Activated CD4-positive, CD25-positive, alpha-beta regulatory T cell treated with anti-CD3 and anti-CD28 coated beads, Interleukin-2, amount 50 U/mL, for 24 hours (primary cell): ENCODE results near the gene SEC14L2.

Experiments
- ATAC-seq, 2 donors: fragments of 150-1000 bp; cut with Tn5 transposase; one replicate each; pipeline ENCODE4 v1.10.0; 2021; ENCODE audit warnings: mild to moderate bottlenecking in 1 of 2, moderate library complexity in 1 of 2

SEC14L2 gene

GRCh38 chr22:30396871-30397655 lies at the start of gene SEC14L2:
SEC14L2 (plus strand) TSS chr22:30397018; CDS start chr22:30397117, 99 bp downstream.
- peak; percentile 75 to 81 for ATAC-seq

- ATAC-seq, result peak; percentile 93 to 95
Observed at GRCh38 chr22:30347255-30347892, 49.4 kb upstream of the SEC14L2 start.

GRCh38 chr22:30348404-30348803 lies 48.4 kb upstream of the SEC14L2 start:
- ATAC-seq, result peak in 1 of 2 donors; percentile 24

GRCh38 chr22:30348809-30349208 lies 48.0 kb upstream of the SEC14L2 start:
- no peak for ATAC-seq

GRCh38 chr22:30351226-30351625 lies 45.6 kb upstream of the SEC14L2 start:
- no peak for ATAC-seq

- no peak for ATAC-seq
Observed at GRCh38 chr22:30354644-30355043, 42.2 kb upstream of the SEC14L2 start.

- peak; percentile 96 for ATAC-seq
Observed at GRCh38 chr22:30356449-30357235, 40.2 kb upstream of the SEC14L2 start, which contains the start of the genes CCDC157 and SF3A1. CCDC157 (plus strand) TSS chr22:30357007; CDS start chr22:30366001, 8,994 bp downstream. SF3A1 (minus strand) TSS chr22:30356894; CDS start chr22:30356792, 102 bp downstream.

GRCh38 chr22:30357236-30357570 lies 39.6 kb upstream of the SEC14L2 start:
- ATAC-seq, result no peak

- ATAC-seq, result no peak
Observed at GRCh38 chr22:30357650-30358215, 39.1 kb upstream of the SEC14L2 start.

- ATAC-seq, result no peak
Observed at GRCh38 chr22:30358541-30358940, 38.3 kb upstream of the SEC14L2 start.

GRCh38 chr22:30361916-30362650 lies 34.7 kb upstream of the SEC14L2 start:
- ATAC-seq, result no peak

GRCh38 chr22:30362651-30363281 lies 34.1 kb upstream of the SEC14L2 start:
- ATAC-seq, result no peak

GRCh38 chr22:30365891-30366290 lies 30.9 kb upstream of the SEC14L2 start:
- no peak for ATAC-seq

- no peak for ATAC-seq
Observed at GRCh38 chr22:30368420-30368819, 28.4 kb upstream of the SEC14L2 start.

GRCh38 chr22:30370641-30371230 lies 26.1 kb upstream of the SEC14L2 start:
- no peak for ATAC-seq

- no peak for ATAC-seq
Observed at GRCh38 chr22:30371321-30371720, 25.5 kb upstream of the SEC14L2 start.

GRCh38 chr22:30371981-30372380 lies 24.8 kb upstream of the SEC14L2 start:
- no peak for ATAC-seq

GRCh38 chr22:30372915-30373314 lies 23.9 kb upstream of the SEC14L2 start:
- no peak for ATAC-seq

- ATAC-seq, result no peak
Observed at GRCh38 chr22:30373331-30374325, 23.2 kb upstream of the SEC14L2 start.

GRCh38 chr22:30375312-30375849 lies 21.4 kb upstream of the SEC14L2 start:
- ATAC-seq, result no peak
